ENCODE results near the gene PSRC1. TPM values are rescaled to one million over a fixed set of nuclear protein-coding genes. Genes with fewer than 3 reads are reported as not detected.

PSRC1 gene
- total RNA-seq, 1 donor from 2014 or later: 78.1 TPM

DNA sequence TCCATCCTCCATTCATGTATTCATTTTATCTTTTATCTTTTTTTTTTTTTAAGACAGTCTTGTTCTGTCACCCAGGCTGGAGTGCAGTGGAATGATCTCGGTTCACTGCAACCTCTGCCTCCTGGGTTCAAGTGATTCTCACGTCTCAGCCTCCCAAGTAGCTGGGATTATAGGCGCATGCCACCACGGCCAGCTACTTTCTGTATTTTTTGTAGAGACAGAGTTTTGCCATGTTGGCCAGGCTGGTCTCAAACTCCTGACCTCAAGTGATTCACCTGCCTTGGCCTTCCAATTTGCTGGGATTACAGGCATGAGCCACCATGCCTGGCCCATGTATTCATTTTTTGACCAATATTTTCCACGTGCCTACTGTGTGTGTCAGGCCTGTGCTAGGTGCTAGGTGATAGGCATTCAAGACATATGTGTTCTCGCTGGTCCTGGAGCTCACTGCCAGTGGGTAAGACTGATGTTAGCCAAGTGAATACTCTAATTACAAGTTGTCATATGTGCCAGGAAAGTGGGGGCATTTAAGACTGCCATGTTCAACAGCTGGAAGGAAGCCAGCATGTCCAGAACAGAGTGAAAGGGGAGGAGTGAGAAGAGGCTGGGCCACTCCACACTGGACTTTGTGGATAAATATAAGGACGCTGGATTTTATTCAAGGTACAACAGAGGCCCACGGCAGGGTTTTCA, 38.9 kb downstream of the PSRC1 start:
- Histone ChIP-seq H3K79me2 (ENCODE audit: low read depth) (no peaks in the 10 kb centered on the region), H3K4me3 (no peak overlapping the region), H3K27ac (no peak overlapping the region), H3F3A (ENCODE audit: low read depth) (peaks cover 38% of the 10 kb centered on the region), H3K9me3 (ENCODE audit: low read depth) (no peaks in the 10 kb centered on the region), H4K20me1 (ENCODE audit: low read depth) (no peaks in the 10 kb centered on the region), H3K9ac (no peak overlapping the region), H3K27me3 (peaks cover 4% of the 10 kb centered on the region), H3K4me2 (no peak overlapping the region), H2AFZ (replicated peaks) (no peak overlapping the region), H3K4me1 (peaks cover 36% of the 10 kb centered on the region), H3K36me3 (no peaks in the 10 kb centered on the region)
- no peak overlapping the region for H3K27ac Mint-ChIP-seq
- H3K9me3 Mint-ChIP-seq: no peaks in the 10 kb centered on the region
- peaks cover 35% of the 10 kb centered on the region for H3K4me1 Mint-ChIP-seq
- H3K36me3 Mint-ChIP-seq: peaks cover 2% of the 10 kb centered on the region
- peaks cover 15% of the 10 kb centered on the region for H3K27me3 Mint-ChIP-seq (ENCODE audit: insufficient read depth, low read depth)
- TF ChIP-seq EZH2phosphoT487 (IDR thresholded peaks at IDR 0.05): no peak
- no peak for TF ChIP-seq EZH2 (IDR thresholded peaks at IDR 0.05)
- TF ChIP-seq CTCF (IDR thresholded peaks at IDR 0.05): no peak
- DNase-seq (ENCODE audit: low spot score): no peak
- H3K4me3 Mint-ChIP-seq: no peak overlapping the region

GRCh38 chr1:109243221-109243620, 39.7 kb downstream of the PSRC1 start:
- Mint-ChIP-seq H3K9me3 (no peaks in the 10 kb centered on the region), H3K36me3 (peaks cover 6% of the 10 kb centered on the region), H3K27me3 (ENCODE audit: insufficient read depth, low read depth) (peaks cover 15% of the 10 kb centered on the region), H3K4me3 (no peak overlapping the region), H3K4me1 (peaks cover 36% of the 10 kb centered on the region), H3K27ac (peak overlapping the region; percentile 93)
- Histone ChIP-seq H3K4me3 (no peak overlapping the region), H3K9ac (no peak overlapping the region), H4K20me1 (ENCODE audit: low read depth) (no peaks in the 10 kb centered on the region), H3K36me3 (no peaks in the 10 kb centered on the region), H3K27me3 (peaks cover 4% of the 10 kb centered on the region), H3K4me2 (no peak overlapping the region), H3K9me3 (ENCODE audit: low read depth) (no peaks in the 10 kb centered on the region), H3F3A (ENCODE audit: low read depth) (peaks cover 39% of the 10 kb centered on the region), H3K27ac (no peak overlapping the region), H2AFZ (replicated peaks) (no peak overlapping the region), H3K4me1 (peaks cover 38% of the 10 kb centered on the region), H3K79me2 (ENCODE audit: low read depth) (no peaks in the 10 kb centered on the region)
- no peak for DNase-seq (ENCODE audit: low spot score)
- no peak for TF ChIP-seq EZH2phosphoT487 (IDR thresholded peaks at IDR 0.05)

- H3K27ac Mint-ChIP-seq: peak overlapping the region; percentile 18
- Histone ChIP-seq H3K79me2 (ENCODE audit: low read depth) (no peaks in the 10 kb centered on the region), H3K9me3 (ENCODE audit: low read depth) (no peaks in the 10 kb centered on the region), H3K27ac (no peak overlapping the region), H3K4me2 (no peak overlapping the region), H3F3A (ENCODE audit: low read depth) (peaks cover 47% of the 10 kb centered on the region), H2AFZ (replicated peaks) (no peak overlapping the region), H3K36me3 (no peaks in the 10 kb centered on the region), H3K4me3 (no peak overlapping the region), H3K27me3 (peaks cover under 1% of the 10 kb centered on the region), H3K9ac (no peak overlapping the region), H4K20me1 (ENCODE audit: low read depth) (no peaks in the 10 kb centered on the region), H3K4me1 (peaks cover 46% of the 10 kb centered on the region)
- no peak for DNase-seq (ENCODE audit: low spot score)
- no peak for TF ChIP-seq EZH2phosphoT487 (IDR thresholded peaks at IDR 0.05)
- TF ChIP-seq CTCF (IDR thresholded peaks at IDR 0.05): no peak
- TF ChIP-seq EZH2 (IDR thresholded peaks at IDR 0.05): no peak
- peak overlapping the region; percentile 51 for H3K4me3 Mint-ChIP-seq
- H3K27me3 Mint-ChIP-seq (ENCODE audit: insufficient read depth, low read depth): peaks cover 15% of the 10 kb centered on the region
- H3K36me3 Mint-ChIP-seq: peaks cover 9% of the 10 kb centered on the region
- no peaks in the 10 kb centered on the region for H3K9me3 Mint-ChIP-seq
- H3K4me1 Mint-ChIP-seq: peaks cover 36% of the 10 kb centered on the region
Observed at GRCh38 chr1:109242387-109242786, 40.6 kb downstream of the PSRC1 start.

DNA sequence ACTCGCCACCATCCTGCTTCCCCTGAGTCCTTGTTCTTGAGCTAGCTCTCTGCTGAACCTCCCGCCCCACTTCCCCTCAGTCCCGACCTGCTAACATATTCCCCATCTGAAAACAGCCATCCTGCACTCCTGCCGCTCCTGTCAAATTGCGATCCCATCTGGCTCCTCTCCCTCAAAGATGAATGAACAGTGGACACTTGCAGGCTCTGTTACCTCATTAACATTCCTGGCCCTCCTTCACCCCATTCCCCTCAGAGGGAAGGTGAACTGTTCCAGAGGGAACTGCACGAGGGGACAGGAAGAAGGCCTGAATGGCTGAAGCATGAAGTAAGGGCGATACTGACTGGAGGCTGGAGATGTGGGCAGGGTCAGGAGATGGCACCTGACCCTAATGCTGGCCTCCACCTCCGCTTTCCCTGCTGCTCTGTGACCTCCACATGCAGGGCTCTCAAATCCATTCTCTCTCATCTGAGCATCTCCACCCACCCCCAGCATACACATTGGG, 41.1 kb downstream of the PSRC1 start:
- H3K27me3 Mint-ChIP-seq (ENCODE audit: insufficient read depth, low read depth): peaks cover 15% of the 10 kb centered on the region
- Histone ChIP-seq H3K9ac (no peak overlapping the region), H3K27me3 (no peaks in the 10 kb centered on the region), H3K4me1 (peaks cover 51% of the 10 kb centered on the region), H2AFZ (replicated peaks) (no peak overlapping the region), H3K36me3 (peaks cover under 1% of the 10 kb centered on the region), H4K20me1 (ENCODE audit: low read depth) (no peaks in the 10 kb centered on the region), H3K79me2 (ENCODE audit: low read depth) (no peaks in the 10 kb centered on the region), H3K4me3 (no peak overlapping the region), H3K4me2 (peak overlapping the region; percentile 52), H3F3A (ENCODE audit: low read depth) (peaks cover 52% of the 10 kb centered on the region), H3K27ac (no peak overlapping the region), H3K9me3 (ENCODE audit: low read depth) (no peaks in the 10 kb centered on the region)
- H3K9me3 Mint-ChIP-seq: no peaks in the 10 kb centered on the region
- peak overlapping the region; percentile 51 for H3K4me3 Mint-ChIP-seq
- TF ChIP-seq EZH2 (IDR thresholded peaks at IDR 0.05): no peak
- no peak for TF ChIP-seq CTCF (IDR thresholded peaks at IDR 0.05)
- TF ChIP-seq EZH2phosphoT487 (IDR thresholded peaks at IDR 0.05): no peak
- peak overlapping the region; percentile 18 for H3K27ac Mint-ChIP-seq
- no peak for DNase-seq (ENCODE audit: low spot score)
- peaks cover 14% of the 10 kb centered on the region for H3K36me3 Mint-ChIP-seq
- H3K4me1 Mint-ChIP-seq: peaks cover 36% of the 10 kb centered on the region

All from neural progenitor cell (in vitro differentiated cells).